ENCODE data around the gene DGKA. TPM values are rescaled to one million over a fixed set of nuclear protein-coding genes. Genes with fewer than 3 reads are reported as not detected.

Gene DGKA
- total RNA-seq, 1 donor from 2014 or later, result 28.6 TPM

- Mint-ChIP-seq H3K36me3 (peaks cover 16% of the 10 kb centered on the region), H3K9me3 (no peaks in the 10 kb centered on the region), H3K27me3 (no peaks in the 10 kb centered on the region)
Observed at GRCh38 chr12:55972042-55972441, 41.1 kb downstream of the DGKA start.

DNA sequence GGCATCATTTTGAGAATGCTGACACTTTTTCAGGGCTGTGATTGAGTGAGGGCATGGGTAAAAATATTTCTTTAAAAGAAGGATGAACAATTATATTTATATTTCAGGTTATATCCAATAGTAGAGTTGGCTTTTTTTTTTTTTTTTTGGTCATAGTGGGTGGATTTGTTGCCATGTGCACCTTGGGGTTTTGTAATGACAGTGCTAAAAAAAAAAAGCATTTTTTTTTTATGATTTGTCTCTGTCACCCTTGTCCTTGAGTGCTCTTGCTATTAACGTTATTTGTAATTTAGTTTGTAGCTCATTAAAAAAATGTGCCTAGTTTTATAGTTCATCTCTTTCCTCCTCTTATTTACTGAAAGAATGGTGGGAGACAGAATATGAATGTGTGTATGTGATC lies 41.5 kb downstream of the DGKA start:
- Mint-ChIP-seq H3K4me1 (ENCODE audit: unreplicated experiment) (peaks cover 20% of the 10 kb centered on the region), H3K36me3 (peaks cover 16% of the 10 kb centered on the region), H3K27ac (no peak overlapping the region), H3K4me3 (no peak overlapping the region), H3K9me3 (no peaks in the 10 kb centered on the region), H3K27me3 (no peaks in the 10 kb centered on the region)
- TF ChIP-seq, protein P1, sequence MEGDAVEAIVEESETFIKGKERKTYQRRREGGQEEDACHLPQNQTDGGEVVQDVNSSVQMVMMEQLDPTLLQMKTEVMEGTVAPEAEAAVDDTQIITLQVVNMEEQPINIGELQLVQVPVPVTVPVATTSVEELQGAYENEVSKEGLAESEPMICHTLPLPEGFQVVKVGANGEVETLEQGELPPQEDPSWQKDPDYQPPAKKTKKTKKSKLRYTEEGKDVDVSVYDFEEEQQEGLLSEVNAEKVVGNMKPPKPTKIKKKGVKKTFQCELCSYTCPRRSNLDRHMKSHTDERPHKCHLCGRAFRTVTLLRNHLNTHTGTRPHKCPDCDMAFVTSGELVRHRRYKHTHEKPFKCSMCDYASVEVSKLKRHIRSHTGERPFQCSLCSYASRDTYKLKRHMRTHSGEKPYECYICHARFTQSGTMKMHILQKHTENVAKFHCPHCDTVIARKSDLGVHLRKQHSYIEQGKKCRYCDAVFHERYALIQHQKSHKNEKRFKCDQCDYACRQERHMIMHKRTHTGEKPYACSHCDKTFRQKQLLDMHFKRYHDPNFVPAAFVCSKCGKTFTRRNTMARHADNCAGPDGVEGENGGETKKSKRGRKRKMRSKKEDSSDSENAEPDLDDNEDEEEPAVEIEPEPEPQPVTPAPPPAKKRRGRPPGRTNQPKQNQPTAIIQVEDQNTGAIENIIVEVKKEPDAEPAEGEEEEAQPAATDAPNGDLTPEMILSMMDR (conservative IDR thresholded peaks at IDR 0.05), result no peak
- no peak for DNase-seq (ENCODE audit: extremely low spot score, unreplicated experiment)

More at GRCh38 chr12:55972042-55972441, 41.1 kb downstream of the DGKA start:
- Mint-ChIP-seq H3K4me1 (ENCODE audit: unreplicated experiment) (peaks cover 20% of the 10 kb centered on the region), H3K4me3 (no peak overlapping the region), H3K27ac (no peak overlapping the region)
- no peak for DNase-seq (ENCODE audit: extremely low spot score, unreplicated experiment)
- TF ChIP-seq, protein P1 (conservative IDR thresholded peaks at IDR 0.05), result no peak

- no peak overlapping the region for H3K4me3 Mint-ChIP-seq
- TF ChIP-seq, protein P1 (conservative IDR thresholded peaks at IDR 0.05), result no peak
- DNase-seq (ENCODE audit: extremely low spot score, unreplicated experiment), result no peak
- H3K36me3 Mint-ChIP-seq, result peaks cover 15% of the 10 kb centered on the region
- H3K4me1 Mint-ChIP-seq (ENCODE audit: unreplicated experiment), result peaks cover 18% of the 10 kb centered on the region
- no peaks in the 10 kb centered on the region for H3K27me3 Mint-ChIP-seq
- H3K27ac Mint-ChIP-seq, result no peak overlapping the region
- no peaks in the 10 kb centered on the region for H3K9me3 Mint-ChIP-seq
Observed at GRCh38 chr12:55972911-55973598, 42.1 kb downstream of the DGKA start.

GRCh38 chr12:55973599-55974307 lies 42.8 kb downstream of the DGKA start, which contains the start of gene RAB5B:
Gene RAB5B, plus strand, starts transcription at chr12:55974078. Its CDS starts 12,883 bp downstream, at chr12:55986961.
- no peak within 1 kb of the TSS for H3K27ac Mint-ChIP-seq
- no peak within 1 kb of the TSS for H3K4me3 Mint-ChIP-seq
- peak; percentile 97 for DNase-seq (ENCODE audit: extremely low spot score, unreplicated experiment)
- peaks cover 12% of the 10 kb centered on the region for H3K36me3 Mint-ChIP-seq
- TF ChIP-seq, protein P1 (conservative IDR thresholded peaks at IDR 0.05), result no peak
- H3K4me1 Mint-ChIP-seq (ENCODE audit: unreplicated experiment), result peaks cover 11% of the 10 kb centered on the region
- H3K9me3 Mint-ChIP-seq, result no peaks in the 10 kb centered on the region
- H3K27me3 Mint-ChIP-seq, result no peaks in the 10 kb centered on the region

DNA sequence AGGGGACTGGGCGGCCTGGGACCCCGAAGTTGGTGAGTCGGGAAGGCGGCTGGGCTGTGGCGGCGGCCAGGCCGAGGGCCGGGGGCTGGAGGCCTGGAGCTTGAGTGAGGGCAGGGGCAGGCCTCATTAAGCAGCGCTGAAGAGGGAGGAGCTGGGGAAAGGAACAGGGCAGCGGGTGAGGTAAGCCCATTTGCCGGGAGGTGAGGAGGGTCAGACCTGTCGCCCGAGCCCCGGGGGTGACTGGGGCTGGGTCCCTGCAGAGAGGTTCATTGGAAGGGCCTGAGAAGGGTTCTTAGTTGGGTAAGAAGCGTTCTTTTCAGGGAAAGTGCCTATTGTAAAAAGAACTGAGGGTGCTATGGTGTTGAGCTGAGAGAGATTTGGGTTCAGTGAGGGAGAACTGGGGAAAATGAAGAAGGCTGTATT lies 43.4 kb downstream of the DGKA start:
- DNase-seq (ENCODE audit: extremely low spot score, unreplicated experiment), result peak; percentile 75
- H3K9me3 Mint-ChIP-seq, result no peaks in the 10 kb centered on the region
- no peak overlapping the region for H3K4me3 Mint-ChIP-seq
- TF ChIP-seq, protein P1 (conservative IDR thresholded peaks at IDR 0.05), result no peak
- peaks cover 17% of the 10 kb centered on the region for H3K36me3 Mint-ChIP-seq
- H3K4me1 Mint-ChIP-seq (ENCODE audit: unreplicated experiment), result peaks cover 11% of the 10 kb centered on the region
- no peaks in the 10 kb centered on the region for H3K27me3 Mint-ChIP-seq
- H3K27ac Mint-ChIP-seq, result no peak overlapping the region
